ENCODE measurements around the gene HAO1. TPM values are rescaled to one million over a fixed set of nuclear protein-coding genes. Genes with fewer than 3 reads are reported as not detected.
A peak's percentile ranks its signal among the peaks of the same experiment; 100 is the strongest.
"Not testable (repeated sequence)": the region's sequence is repeated elsewhere in the genome, so short reads cannot be mapped to it uniquely, and the experiment has no call there.

HAO1 gene
- total RNA-seq, 1 experiment from 2014 or later = not detected

GRCh38 chr20:7855545-7855944 is 84.7 kb downstream of the HAO1 start:
- DNase-seq (ENCODE audit: low spot score) = no peak

DNA sequence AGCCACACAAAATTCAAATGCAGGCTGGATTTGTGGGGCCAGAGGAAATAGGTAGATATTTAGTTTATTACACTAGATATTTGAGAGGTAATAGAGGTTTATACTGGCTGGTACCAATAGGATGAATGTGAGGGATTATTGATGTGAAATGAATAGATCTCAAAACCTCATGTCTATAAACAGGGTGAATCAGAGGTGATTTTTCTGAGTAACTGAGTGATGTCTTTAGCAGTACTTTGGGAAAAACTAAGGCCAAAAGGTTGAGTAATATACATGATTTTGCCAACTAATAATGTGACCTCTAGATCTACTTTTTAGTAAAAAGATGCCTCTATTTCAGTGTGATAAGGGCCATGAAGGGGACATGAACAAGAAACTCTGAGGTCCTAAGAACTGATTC is 86.8 kb downstream of the HAO1 start:
- DNase-seq (ENCODE audit: low spot score) = no peak

DNA sequence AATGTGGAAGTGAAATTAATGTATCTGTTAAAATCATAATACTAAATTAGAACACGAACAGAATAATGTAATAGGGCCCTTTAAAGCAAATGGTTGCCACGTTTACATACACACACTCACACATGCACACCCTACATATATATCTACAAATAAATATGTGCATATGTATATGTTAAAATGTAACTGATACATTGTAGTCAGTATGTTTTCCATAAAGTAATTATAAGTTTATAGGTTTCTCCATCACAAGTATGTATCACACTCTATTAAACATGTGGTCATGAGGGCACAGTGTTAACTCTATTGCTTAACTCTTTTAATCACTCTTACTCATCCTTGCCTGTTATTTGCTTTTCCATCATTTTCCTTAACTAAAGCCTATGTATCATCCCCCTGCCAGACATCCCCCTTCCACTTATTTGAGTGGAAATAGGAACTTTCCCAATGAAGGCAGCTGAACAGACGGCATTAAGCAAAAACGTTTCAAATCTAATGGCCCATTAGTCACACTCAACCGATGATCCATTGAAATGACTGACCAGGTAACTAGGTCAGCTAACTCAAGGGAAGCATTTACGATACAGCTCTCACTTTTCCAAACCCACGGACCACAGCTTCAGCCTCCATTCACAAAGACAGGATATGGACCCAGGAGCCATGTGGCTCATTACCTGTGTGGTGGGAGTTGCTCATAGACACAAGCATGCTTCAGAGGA is 89.3 kb downstream of the HAO1 start:
- no peak for DNase-seq (ENCODE audit: low spot score)

DNA sequence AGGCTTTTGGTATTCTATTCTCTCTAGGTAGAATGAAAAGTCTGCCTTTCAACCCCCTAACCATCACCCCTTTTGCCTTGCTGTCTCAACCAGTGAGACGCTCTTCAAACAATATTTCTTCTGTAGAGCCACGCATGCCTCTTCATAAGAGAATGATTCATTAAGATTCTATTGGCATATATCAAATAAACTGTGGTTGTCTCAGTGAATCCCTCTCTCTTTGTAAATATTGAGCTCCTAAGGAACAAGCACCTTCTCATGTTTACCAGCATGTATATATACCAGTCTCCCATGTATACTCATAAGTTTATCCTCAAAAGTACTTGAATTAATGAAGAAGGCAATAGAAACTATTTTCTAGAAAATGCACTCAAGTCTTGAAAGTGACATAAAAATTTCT is 90.6 kb downstream of the HAO1 start:
- no peak for DNase-seq (ENCODE audit: low spot score)

DNA sequence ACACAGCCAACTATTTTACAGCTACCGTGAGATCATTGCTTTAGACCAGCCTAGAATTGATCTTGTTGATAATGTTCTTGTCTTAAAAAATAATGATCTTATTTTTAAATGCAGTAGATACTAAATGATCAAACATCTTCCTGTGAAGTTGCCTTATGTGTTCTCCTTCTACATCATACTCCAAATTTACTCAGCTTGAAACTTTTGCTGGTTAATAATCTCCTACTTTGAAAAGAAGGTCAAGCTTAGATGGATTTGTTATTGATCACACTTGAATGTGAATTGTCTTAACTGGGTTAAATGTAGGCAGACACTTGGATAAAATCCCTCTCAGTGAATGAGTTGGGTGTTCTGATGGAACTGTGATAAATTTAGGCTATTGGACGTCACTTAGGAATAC is 91.9 kb downstream of the HAO1 start:
- DNase-seq (ENCODE audit: low spot score) = no peak

DNA sequence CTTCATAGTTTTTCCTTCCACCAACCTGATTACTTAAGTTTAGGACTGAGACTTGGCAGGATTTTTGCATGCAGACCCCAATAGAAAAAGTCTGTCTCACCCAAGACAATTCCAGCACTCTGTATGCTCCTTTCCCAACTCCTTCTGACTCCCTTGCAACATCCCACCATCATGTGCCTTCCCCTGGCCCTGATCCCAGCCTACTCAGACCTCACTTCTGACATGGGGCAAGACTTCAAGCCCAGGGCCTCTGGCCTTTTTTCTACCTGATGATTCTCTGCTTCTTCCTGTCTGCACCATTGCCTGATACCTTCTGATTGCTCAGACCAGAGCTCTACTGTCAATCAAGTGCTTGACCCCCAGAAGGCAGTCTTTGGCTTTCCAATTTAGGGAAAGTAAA is 96.6 kb downstream of the HAO1 start:
- DNase-seq (ENCODE audit: low spot score) = no peak

DNA sequence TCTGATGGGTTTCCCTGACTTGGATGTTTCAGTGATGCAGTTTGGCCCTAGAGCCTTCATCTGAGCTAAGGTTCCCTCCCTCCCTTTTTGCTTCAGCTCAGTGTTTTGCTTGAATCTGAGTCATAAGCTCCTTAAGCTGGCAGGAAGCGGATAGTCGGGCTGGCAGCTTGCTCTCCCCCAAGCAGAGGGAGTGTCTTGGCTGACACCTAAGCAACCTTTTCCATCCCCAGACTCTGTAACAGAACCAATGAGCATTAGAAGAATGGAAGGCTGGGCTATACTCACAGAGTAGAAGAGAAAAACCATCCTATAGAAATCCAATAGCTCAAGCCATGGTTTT is 98.3 kb downstream of the HAO1 start:
- DNase-seq (ENCODE audit: low spot score) = peak; percentile 84

GRCh38 chr20:7841291-7841970 is 98.8 kb downstream of the HAO1 start:
- DNase-seq (ENCODE audit: low spot score) = peak; percentile 19

GRCh38 chr20:7836076-7836475 is 104.2 kb downstream of the HAO1 start:
- DNase-seq (ENCODE audit: low spot score) = no peak

DNA sequence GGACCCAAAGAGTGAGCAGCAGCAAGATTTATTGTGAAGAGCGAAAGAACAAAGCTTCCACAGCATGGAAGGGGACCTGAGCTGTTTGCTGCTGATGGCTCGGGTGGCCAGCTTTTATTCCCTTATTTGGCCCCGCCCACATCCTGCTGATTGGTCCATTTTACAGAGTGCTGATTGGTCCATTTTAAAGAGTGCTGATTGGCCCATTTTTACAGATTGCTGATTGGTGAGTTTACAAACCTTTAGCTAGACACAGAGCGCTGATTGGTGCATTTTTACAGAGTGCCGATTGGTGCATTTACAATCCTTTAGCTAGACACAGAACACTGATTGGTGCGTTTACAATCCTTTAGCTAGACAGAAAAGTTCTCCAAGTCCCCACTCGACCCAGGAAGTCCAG is 105.8 kb downstream of the HAO1 start:
- not testable (repeated sequence) for DNase-seq (ENCODE audit: low spot score)

Other genes starting within 250 kb of the HAO1 start
- 21.8 and 27.4 TPM in 2 replicates for gene TMX4, start 79.3 kb upstream of the HAO1 start, total RNA-seq (2014; rRNA removed; shearing (Covaris generic))
- gene PLCB1, start 191.8 kb upstream of the HAO1 start, total RNA-seq (2014; rRNA removed; shearing (Covaris generic)) = 9.0 and 10.6 TPM in 2 replicates

All from H4 (cell line).